COR-L47 (cell line): ENCODE results near the gene ITGB5.
A peak's percentile ranks its signal among the peaks of the same experiment; 100 is the strongest.

Experiments
- DNase-seq: peaks from one replicate; lab custom pipeline; 2025; lab: John Stamatoyannopoulos, UW

The ITGB5 gene

GRCh38 chr3:124887177-124887931 lies at the start of gene ITGB5:
Gene ITGB5 (minus strand): TSS chr3:124887365. CDS start chr3:124887000, 365 bp downstream.
- DNase-seq, result peak; percentile 2

- no peak for DNase-seq
Measured at GRCh38 chr3:124935794-124936542, 48.8 kb upstream of the ITGB5 start.

GRCh38 chr3:124935264-124935663 lies 48.1 kb upstream of the ITGB5 start:
- no peak for DNase-seq

GRCh38 chr3:124934577-124934976 lies 47.4 kb upstream of the ITGB5 start, which contains the start of gene MUC13:
Gene MUC13 (minus strand): TSS chr3:124934751. CDS start chr3:124934712, 39 bp downstream.
- DNase-seq, result no peak

- peak; percentile 70 for DNase-seq
Measured at GRCh38 chr3:124928333-124929202, 41.4 kb upstream of the ITGB5 start.

- DNase-seq, result no peak
Measured at GRCh38 chr3:124927574-124928045, 40.4 kb upstream of the ITGB5 start.

- DNase-seq, result no peak
Measured at GRCh38 chr3:124926426-124927101, 39.4 kb upstream of the ITGB5 start.

- DNase-seq, result no peak
Measured at GRCh38 chr3:124924741-124925140, 37.6 kb upstream of the ITGB5 start.

- DNase-seq, result no peak
Measured at GRCh38 chr3:124923833-124924232, 36.7 kb upstream of the ITGB5 start.

- no peak for DNase-seq
Measured at GRCh38 chr3:124920718-124921117, 33.6 kb upstream of the ITGB5 start.

- DNase-seq, result no peak
Measured at GRCh38 chr3:124919756-124920155, 32.6 kb upstream of the ITGB5 start.

GRCh38 chr3:124918524-124918923 lies 31.4 kb upstream of the ITGB5 start:
- no peak for DNase-seq

GRCh38 chr3:124916837-124917409 lies 29.8 kb upstream of the ITGB5 start:
- DNase-seq, result no peak

GRCh38 chr3:124915254-124915653 lies 28.1 kb upstream of the ITGB5 start:
- DNase-seq, result no peak

GRCh38 chr3:124907957-124908356 lies 20.8 kb upstream of the ITGB5 start:
- no peak for DNase-seq

GRCh38 chr3:124904835-124905492 lies 17.8 kb upstream of the ITGB5 start:
- DNase-seq, result no peak

GRCh38 chr3:124903896-124904834 lies 17.0 kb upstream of the ITGB5 start:
- DNase-seq, result no peak

- DNase-seq, result no peak
Measured at GRCh38 chr3:124896824-124897526, 9.8 kb upstream of the ITGB5 start.

GRCh38 chr3:124895756-124896155 lies 8.6 kb upstream of the ITGB5 start:
- no peak for DNase-seq
